HL-60 (cell line): ENCODE data around the gene CMTM1.
A peak's percentile ranks its signal among the peaks of the same experiment; 100 is the strongest.

ENCODE experiments used
- DNase-seq, 2 experiments: peaks; one replicate each; pipeline ENCODE4 v3.0.0-alpha.2; 2010 to 2020; ENCODE audit warnings: low read depth in 1 of 2, low spot score in 1 of 2
- H3K27ac ChIP-seq: fragments of 250-450 bp; sonication (Bioruptor Pico); replicated peaks from 2 replicates; pipeline ENCODE4 v1.5.1; 2020; ENCODE audit warnings: mild to moderate bottlenecking, moderate library complexity
- H3K27me3 ChIP-seq: fragments of 250-450 bp; sonication (Bioruptor Pico); 2 replicates; pipeline ENCODE4 v1.5.1; 2021; ENCODE audit warnings: mild to moderate bottlenecking, moderate library complexity; ENCODE audit not compliant: insufficient read depth, poor library complexity, severe bottlenecking
- H3K4me3 ChIP-seq: replicated peaks from 2 replicates; pipeline ENCODE4 v1.5.1; 2011; ENCODE audit warnings: mild to moderate bottlenecking, control low read depth, low read length; ENCODE audit not compliant: insufficient read depth
- GABPA ChIP-seq: IDR thresholded peaks from 2 replicates; pipeline ENCODE4 v1.6.1; 2012; ENCODE audit warnings: low read depth
- POLR2AphosphoS5 ChIP-seq: IDR thresholded peaks from 2 replicates; pipeline ENCODE4 v1.6.1; 2012; ENCODE audit warnings: low read depth
- SPI1 ChIP-seq: IDR thresholded peaks from 2 replicates; pipeline ENCODE4 v1.6.1; 2012; ENCODE audit warnings: low read depth, mild to moderate bottlenecking, borderline replicate concordance
- TF ChIP-seq, protein P1 (sequence below): IDR thresholded peaks from 2 replicates; pipeline ENCODE4 v1.6.1; 2012; ENCODE audit warnings: low read depth; ENCODE audit not compliant: insufficient replicate concordance
- TF ChIP-seq, protein P2 (sequence below): IDR thresholded peaks from one replicate; pipeline ENCODE4 v1.5.1; 2011; ENCODE audit warnings: low read length, control low read depth, inconsistent platforms; ENCODE audit not compliant: insufficient read depth

Gene CMTM1

DNA sequence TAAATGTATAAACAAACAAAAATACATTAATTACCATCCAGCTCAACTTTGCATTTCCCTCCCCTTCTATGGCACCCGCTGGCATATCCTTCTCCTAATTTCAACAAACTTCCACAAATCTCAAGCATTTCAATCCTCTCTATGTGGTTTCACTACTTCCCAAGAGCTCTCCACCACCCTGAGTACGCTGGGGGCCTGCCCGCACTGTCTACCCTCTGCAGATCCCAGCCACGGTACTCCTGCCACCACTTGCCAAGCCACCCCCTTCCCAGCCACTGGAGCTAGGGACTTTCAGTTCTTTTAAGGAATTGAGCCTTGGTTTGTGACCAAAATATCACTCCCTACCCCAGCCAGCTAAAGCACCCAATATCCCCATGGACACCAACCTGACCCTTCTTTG is 18.2 kb upstream of the CMTM1 start:
- TF ChIP-seq, protein P1, sequence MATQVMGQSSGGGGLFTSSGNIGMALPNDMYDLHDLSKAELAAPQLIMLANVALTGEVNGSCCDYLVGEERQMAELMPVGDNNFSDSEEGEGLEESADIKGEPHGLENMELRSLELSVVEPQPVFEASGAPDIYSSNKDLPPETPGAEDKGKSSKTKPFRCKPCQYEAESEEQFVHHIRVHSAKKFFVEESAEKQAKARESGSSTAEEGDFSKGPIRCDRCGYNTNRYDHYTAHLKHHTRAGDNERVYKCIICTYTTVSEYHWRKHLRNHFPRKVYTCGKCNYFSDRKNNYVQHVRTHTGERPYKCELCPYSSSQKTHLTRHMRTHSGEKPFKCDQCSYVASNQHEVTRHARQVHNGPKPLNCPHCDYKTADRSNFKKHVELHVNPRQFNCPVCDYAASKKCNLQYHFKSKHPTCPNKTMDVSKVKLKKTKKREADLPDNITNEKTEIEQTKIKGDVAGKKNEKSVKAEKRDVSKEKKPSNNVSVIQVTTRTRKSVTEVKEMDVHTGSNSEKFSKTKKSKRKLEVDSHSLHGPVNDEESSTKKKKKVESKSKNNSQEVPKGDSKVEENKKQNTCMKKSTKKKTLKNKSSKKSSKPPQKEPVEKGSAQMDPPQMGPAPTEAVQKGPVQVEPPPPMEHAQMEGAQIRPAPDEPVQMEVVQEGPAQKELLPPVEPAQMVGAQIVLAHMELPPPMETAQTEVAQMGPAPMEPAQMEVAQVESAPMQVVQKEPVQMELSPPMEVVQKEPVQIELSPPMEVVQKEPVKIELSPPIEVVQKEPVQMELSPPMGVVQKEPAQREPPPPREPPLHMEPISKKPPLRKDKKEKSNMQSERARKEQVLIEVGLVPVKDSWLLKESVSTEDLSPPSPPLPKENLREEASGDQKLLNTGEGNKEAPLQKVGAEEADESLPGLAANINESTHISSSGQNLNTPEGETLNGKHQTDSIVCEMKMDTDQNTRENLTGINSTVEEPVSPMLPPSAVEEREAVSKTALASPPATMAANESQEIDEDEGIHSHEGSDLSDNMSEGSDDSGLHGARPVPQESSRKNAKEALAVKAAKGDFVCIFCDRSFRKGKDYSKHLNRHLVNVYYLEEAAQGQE = no peak
- TF ChIP-seq GABPA = no peak
- H3K27me3 ChIP-seq = no peaks in the 10 kb centered on the region
- no peak overlapping the region; the same call in 1 of the 2 replicates for H3K27ac ChIP-seq
- H3K4me3 ChIP-seq = no peak overlapping the region
- DNase-seq = no peak

DNA sequence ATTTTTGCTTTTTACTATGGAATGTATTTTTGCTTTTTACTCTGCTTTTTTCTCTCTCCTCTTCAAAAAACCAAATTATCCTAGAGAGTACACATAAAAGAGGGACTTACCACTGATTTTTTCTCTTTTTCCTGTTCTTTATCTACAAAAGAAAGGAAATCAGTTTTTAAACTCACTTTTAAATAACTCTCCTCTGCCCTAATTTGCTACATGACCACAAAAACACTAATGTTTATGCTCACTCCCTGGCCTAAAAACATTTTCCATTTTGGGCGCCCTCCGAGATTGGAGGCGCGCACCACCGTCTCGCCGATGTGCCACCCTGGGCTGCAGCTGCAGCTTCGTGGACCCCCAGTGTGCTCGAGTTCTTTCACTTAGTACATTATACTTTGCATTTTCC is 17.4 kb upstream of the CMTM1 start:
- peak overlapping the region; percentile 89 for H3K27ac ChIP-seq
- no peaks in the 10 kb centered on the region for H3K27me3 ChIP-seq
- no peak for DNase-seq
- no peak overlapping the region for H3K4me3 ChIP-seq
- no peak for TF ChIP-seq GABPA
- no peak for TF ChIP-seq POLR2AphosphoS5
- TF ChIP-seq, protein P2, sequence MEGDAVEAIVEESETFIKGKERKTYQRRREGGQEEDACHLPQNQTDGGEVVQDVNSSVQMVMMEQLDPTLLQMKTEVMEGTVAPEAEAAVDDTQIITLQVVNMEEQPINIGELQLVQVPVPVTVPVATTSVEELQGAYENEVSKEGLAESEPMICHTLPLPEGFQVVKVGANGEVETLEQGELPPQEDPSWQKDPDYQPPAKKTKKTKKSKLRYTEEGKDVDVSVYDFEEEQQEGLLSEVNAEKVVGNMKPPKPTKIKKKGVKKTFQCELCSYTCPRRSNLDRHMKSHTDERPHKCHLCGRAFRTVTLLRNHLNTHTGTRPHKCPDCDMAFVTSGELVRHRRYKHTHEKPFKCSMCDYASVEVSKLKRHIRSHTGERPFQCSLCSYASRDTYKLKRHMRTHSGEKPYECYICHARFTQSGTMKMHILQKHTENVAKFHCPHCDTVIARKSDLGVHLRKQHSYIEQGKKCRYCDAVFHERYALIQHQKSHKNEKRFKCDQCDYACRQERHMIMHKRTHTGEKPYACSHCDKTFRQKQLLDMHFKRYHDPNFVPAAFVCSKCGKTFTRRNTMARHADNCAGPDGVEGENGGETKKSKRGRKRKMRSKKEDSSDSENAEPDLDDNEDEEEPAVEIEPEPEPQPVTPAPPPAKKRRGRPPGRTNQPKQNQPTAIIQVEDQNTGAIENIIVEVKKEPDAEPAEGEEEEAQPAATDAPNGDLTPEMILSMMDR = no peak
- TF ChIP-seq, protein P1 = no peak
- no peak for TF ChIP-seq SPI1

DNA sequence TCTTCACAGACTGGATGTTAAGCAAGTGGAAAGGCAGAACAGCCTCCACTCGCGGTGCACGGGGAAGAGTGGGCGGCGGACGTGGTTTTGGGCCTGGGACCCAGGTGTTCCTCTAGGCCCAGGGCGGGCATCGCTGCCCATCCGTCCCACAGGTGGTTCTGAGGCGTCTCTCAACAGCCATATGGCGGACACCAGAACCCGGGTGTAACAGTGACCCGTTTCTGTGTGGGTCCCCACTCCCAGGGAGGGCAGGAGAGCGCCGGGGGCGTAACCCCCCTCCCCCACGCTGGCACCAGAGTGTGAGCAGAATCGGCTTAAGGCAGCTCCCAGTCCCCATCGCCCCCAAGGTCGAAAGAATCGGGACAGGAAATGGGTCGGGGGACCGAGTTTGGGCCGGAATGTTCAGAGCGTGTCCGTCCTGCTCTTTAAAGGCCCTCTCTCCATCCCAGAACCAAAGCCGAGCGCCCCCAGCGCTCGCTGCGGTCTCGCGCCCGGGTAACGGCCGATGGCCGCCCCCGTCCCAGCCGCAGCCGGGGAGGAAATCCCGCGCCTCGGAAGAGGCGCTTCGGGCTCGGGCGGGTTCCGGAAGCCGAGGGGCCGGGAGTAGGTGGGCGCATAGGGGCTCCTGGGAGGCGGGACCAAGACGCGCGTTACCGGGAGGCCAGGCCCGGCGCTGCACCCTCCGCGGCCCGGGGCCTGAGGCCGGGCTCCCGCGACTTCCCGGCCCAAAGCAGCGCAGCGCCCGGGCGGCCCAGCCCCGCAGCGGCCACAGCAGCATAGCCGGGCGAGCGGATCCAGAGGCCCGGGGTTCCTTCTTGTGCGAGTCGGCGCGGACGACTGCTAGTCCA is 16.7 kb upstream of the CMTM1 start, which contains the start of gene TK2:
Gene TK2, minus strand, starts transcription at position 839 of the 848 bp plus-strand sequence. Its CDS starts 61 bp downstream, at position 778.
- TF ChIP-seq, protein P1 = peak; percentile 13
- TF ChIP-seq, protein P2 = no peak
- TF ChIP-seq GABPA = peak; percentile 60; the same call in 1 of the 2 replicates
- TF ChIP-seq SPI1 = no peak
- TF ChIP-seq POLR2AphosphoS5 = peak; percentile 59
- H3K4me3 ChIP-seq = peak within 1 kb of the TSS; percentile 41
- DNase-seq = peak in 1 of 2 experiments; percentile 62
- H3K27ac ChIP-seq = peak within 1 kb of the TSS; percentile 89
- no peaks in the 10 kb centered on the region for H3K27me3 ChIP-seq
